KOPT-K1 (cell line): ENCODE results near the gene INPP5A.
"Not testable (repeated sequence)": the region's sequence is repeated elsewhere in the genome, so short reads cannot be mapped to it uniquely, and the experiment has no call there.

Source experiments
- H3K27ac ChIP-seq: fragments of 200-600 bp; sonication (generic); 2 replicates; pipeline ENCODE4 v1.5.1; 2016; ENCODE audit warnings: antibody characterized with exemption, mild to moderate bottlenecking, low read depth, low read length; ENCODE audit not compliant: poor library complexity, severe bottlenecking
- H3K36me3 ChIP-seq: fragments of 200-600 bp; sonication (generic); 2 replicates; pipeline ENCODE4 v1.5.1; 2017; ENCODE audit warnings: antibody characterized with exemption, mild to moderate bottlenecking, low read length, moderate library complexity; ENCODE audit not compliant: insufficient read depth
- H3K9me3 ChIP-seq: fragments of 200-600 bp; sonication (generic); 2 replicates; pipeline ENCODE4 v1.5.1; 2017; ENCODE audit warnings: antibody characterized with exemption, low read length, mild to moderate bottlenecking; ENCODE audit not compliant: insufficient read depth, poor library complexity, severe bottlenecking

The INPP5A gene

DNA sequence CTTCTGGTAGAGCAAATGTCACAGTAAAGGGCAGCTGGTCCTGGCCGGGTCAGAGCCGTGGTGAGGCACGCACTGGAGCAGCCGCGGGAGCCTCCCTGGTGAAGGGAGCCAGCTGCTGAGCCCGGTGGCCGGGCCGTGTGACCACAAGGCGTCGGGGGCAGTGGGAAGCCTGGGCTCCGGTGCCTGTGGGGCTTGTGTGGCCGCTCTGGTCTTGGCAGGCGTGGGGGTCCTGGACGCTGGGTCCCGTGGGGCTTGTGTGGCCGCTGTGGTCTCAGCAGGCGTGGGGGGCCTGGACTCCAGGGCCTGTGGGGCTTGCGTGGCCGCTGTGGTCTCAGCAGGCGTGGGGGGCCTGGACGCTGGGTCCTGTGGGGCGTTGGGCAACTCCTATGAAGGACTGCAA, 191.2 kb downstream of the INPP5A start:
- no peaks in the 10 kb centered on the region for H3K9me3 ChIP-seq
- H3K27ac ChIP-seq = no peak overlapping the region
- no peaks in the 10 kb centered on the region; the same call in 1 of the 2 replicates for H3K36me3 ChIP-seq

DNA sequence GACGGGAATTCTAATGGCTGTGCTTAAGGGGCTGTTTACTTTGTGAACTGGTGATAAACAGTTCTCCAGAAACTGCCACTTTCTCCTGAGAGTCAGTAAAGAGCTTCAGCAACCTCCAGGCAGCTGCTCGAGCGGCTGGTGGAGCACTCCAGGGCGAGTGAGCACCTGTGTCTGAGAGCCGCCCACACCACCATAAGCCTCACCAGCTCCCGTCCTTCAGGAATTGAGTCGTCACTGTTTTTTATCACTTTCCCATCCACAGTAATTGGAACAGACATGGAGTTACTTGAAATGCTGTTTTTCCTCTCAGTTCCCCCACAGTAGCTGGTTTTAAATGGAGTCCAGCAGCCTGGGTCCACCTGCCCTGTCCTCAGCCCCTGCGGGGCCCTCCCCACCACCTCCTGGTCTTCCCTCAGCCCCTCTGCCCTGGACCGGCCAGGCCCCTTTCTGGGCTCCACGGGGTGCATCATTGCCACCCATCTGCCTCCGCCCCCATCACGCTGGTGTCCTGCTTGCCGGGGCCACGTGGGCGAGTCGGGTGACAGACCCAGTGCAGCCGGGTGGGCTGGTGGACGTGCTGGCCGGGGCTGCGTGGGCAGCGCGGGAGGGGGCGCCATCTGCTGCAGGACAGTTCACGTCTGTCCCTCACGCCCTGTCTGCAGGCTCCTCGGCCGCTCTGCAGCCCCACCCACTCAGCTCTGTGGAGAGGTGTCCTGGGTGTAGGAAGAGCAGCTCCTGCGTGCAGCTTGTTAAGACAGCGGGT, 192.4 kb downstream of the INPP5A start:
- Histone ChIP-seq H3K27ac (no peak overlapping the region), H3K9me3 (no peaks in the 10 kb centered on the region), H3K36me3 (no peaks in the 10 kb centered on the region; the same call in 1 of the 2 replicates)

DNA sequence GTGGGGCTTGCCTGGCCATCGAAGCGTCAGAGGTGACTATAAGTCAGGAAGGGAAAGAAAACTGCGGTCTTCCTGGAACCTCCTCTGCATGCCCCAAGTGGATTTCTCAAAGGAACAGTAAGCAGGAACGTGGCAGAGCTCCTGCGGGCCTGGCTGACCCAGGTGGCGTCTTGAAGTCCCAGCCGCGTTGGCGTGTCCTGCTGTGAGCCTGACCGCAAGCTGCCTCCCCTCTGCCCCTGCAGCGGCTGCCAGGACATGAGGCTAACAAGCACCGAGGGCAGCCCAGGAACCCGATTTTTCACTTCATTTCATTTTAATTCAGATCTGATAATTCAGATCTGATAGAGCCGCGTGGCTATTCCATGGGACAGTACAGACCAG, 193.0 kb downstream of the INPP5A start:
- no peak overlapping the region for H3K27ac ChIP-seq
- no peaks in the 10 kb centered on the region; the same call in 1 of the 2 replicates for H3K36me3 ChIP-seq
- H3K9me3 ChIP-seq = no peaks in the 10 kb centered on the region

DNA sequence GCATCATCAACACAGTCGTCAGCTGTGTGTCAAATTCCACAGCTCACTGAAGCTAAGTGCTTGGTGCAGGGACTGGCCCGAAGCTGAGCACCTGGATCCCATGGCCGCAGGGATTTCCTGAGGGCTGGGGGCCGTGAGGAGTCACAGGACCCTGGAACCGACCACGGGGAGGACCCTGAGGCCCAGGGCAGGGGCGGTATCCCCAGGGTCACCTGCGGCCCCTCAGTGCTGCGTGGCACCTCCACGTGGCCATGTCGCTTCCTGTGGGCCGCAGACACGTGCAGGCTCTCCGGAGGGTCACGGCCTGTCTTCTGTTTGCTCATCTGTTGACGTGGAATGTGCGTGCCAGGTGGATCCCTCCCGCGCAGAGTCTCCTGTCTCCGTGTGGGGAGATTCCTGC, 194.9 kb downstream of the INPP5A start:
- H3K36me3 ChIP-seq = no peaks in the 10 kb centered on the region; the same call in 1 of the 2 replicates
- H3K27ac ChIP-seq = no peak overlapping the region
- H3K9me3 ChIP-seq = no peaks in the 10 kb centered on the region

DNA sequence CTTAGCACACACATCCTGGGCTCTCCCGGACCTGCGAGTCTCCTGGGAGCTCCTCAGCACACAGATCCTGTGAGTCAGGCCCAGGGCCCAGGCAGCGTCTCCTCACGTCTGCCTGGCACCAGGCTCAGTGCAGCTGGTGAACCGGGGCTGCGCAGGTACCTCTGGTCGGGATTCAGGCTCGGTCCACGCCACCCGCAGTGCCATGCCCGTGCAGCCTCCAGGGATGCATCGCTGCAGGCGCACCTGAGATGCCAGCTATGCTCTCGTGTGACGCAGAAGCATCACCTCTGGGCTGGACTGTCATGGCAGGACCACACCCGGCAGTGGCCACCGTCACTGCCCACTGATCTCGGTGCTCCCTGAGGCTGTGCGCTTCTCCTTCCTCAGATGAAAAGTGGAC, 196.3 kb downstream of the INPP5A start:
- Histone ChIP-seq H3K9me3 (no peaks in the 10 kb centered on the region), H3K36me3 (no peaks in the 10 kb centered on the region; the same call in 1 of the 2 replicates), H3K27ac (no peak overlapping the region)

DNA sequence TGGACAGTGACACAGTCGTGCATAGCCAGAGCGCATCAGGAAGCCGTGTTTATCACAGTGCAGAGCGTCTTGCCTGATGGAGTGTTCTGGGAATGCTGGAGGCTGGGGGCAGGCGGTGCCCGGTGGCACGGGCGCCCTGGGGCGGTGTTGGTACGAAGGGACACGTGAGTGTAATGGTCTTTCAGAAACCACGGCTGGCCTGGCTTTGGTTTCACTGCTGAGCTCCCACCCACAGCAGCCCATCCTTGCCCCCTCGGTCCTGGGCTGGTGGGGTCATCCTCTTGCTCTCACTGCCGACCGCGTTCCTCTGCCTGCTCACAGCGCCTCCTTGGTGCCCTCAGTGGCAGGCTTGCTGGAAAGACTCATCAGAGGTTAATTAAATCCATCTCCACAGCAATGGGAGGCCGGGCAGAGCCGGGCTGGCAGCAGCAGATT, 197.8 kb downstream of the INPP5A start:
- Histone ChIP-seq H3K36me3 (no peaks in the 10 kb centered on the region; the same call in 1 of the 2 replicates), H3K27ac (no peak overlapping the region), H3K9me3 (no peaks in the 10 kb centered on the region)

DNA sequence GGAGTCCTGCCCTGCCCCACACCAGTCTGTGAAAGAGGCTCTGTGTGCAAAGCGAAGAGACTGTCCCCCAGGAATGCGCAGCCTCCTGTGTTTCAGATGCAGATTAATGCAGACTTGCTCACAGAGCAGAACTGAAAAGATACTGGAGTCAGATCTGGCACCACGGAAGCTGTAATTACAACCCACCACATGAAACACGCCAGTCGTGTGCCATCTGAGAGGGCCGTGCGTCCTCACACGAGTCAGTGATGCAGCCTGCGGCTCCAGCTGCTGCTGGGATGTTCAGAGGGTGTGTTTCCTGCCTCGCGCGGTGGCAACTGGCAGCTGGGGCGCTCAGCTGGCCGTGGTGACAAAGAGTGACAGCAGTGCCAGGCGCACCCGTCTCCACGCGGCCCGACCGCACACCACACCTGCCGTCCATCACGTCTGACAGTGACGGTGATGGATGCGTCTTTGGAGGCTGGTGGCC, 198.4 kb downstream of the INPP5A start:
- H3K27ac ChIP-seq = no peak overlapping the region
- H3K9me3 ChIP-seq = no peaks in the 10 kb centered on the region
- no peaks in the 10 kb centered on the region; the same call in 1 of the 2 replicates for H3K36me3 ChIP-seq

DNA sequence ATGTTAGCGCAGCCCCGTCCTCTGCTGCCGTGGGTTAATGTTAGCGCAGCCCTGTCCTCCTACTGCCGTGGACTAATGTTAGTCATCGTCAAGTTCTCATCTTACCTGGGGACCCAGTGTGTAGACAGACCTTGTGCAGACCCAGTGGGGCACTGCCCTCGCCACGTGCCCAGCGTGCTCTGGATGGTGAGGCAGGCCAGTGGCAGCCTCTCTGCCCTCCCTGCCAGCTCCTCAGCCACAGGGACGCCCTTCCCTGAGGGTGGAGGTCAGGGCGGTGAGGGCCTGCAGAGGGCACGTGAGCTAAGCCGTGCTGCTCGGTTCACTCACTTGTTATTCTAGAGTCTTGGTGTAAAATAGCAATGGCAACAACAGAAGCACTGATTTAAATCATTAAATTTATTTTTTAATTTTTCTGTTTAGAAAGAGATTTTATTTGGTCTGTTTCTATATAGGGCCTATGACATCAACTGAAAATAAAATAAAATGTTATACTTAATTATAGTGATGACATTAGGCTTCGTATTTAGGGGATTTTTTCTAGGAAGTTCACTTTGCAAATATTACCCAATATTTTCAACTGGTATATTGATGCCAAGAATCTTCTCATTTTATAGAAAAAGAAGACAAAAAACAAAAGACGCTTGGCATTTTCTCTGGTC, 199.9 kb downstream of the INPP5A start:
- no peaks in the 10 kb centered on the region for H3K9me3 ChIP-seq
- H3K36me3 ChIP-seq = no peaks in the 10 kb centered on the region; the same call in 1 of the 2 replicates
- H3K27ac ChIP-seq = no peak overlapping the region

DNA sequence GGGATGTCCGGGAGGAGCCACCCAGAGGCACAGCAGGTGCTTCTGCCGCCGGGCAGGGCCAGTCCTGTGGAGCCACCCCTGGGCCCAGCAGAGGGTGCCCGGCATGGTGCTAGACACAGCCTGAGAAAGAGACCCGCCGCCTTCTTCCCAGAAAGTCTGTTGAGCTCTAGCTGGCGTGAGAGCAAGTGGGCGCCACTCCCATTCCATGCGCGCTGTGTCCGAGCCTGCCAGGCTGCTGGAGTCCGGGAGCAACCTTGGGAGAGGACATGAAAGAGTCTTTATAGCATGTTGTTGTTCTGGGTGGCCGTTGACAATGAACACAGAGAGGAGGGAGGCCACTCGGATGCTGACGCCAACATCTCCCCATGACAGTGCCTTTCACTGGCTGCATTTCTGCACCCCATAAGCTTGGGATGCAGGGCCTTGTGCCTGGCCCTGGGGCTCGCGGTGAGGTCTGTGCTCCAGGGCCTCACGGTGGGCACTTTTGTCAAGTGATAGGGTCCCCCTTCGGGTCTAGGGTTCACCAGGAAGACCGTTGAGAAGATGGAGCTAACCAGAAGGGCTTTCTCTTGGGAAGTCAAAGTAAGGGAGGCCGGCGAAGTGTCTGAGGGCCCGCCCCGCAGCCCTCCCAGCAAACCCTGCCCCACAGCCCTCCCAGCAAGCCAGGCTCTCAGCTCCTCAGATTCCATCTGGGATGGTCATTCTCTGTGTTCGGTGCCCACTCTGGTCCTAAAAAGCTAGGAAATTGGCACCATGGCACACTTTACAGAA, 201.1 kb downstream of the INPP5A start:
- Histone ChIP-seq H3K36me3 (no peaks in the 10 kb centered on the region; the same call in 1 of the 2 replicates), H3K27ac (no peak overlapping the region), H3K9me3 (no peaks in the 10 kb centered on the region)

DNA sequence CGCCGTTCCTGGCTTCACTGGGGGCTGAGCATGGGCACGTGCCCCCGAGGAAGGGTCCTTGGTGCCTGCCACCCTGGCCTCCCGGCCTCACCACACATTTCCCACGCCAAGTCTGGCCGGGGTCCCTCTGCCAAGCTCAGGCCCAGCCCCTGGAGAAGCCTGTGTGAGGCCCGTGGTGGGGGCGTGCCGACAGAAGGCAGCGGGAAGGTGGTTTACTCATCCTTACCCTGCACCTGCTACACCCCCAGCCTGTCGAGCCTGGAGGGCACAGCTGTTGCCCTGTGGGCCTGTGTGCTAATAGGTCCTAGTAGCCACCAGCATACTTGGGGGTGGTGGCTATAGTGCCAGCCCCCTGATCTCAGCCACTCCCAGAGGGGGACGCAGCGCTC, 201.6 kb downstream of the INPP5A start:
- no peak overlapping the region for H3K27ac ChIP-seq

DNA sequence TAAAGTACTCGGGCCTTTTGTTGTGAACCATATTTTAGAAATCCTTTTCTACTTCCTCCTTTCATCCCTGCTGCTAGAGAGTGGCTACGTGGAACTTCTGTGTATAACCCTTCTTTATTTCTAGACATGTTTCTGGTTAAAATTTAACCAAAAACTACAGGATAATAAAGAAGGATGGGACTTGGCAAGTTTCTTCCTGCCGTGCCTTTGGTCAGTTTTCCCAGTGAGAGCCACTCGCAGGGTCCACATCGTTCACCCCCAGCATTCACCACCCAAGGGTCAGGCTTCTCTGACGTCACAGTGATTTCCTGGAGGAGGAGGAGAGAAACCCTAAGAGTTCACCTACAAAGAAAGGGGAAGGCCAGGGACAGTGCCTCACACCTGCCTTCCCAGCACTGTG, 203.0 kb downstream of the INPP5A start:
- Histone ChIP-seq H3K36me3 (no peaks in the 10 kb centered on the region; the same call in 1 of the 2 replicates), H3K9me3 (no peaks in the 10 kb centered on the region), H3K27ac (no peak overlapping the region)

More for the DNA sequence above, 201.6 kb downstream of the INPP5A start:
- Histone ChIP-seq H3K9me3 (no peaks in the 10 kb centered on the region), H3K36me3 (no peaks in the 10 kb centered on the region; the same call in 1 of the 2 replicates)

DNA sequence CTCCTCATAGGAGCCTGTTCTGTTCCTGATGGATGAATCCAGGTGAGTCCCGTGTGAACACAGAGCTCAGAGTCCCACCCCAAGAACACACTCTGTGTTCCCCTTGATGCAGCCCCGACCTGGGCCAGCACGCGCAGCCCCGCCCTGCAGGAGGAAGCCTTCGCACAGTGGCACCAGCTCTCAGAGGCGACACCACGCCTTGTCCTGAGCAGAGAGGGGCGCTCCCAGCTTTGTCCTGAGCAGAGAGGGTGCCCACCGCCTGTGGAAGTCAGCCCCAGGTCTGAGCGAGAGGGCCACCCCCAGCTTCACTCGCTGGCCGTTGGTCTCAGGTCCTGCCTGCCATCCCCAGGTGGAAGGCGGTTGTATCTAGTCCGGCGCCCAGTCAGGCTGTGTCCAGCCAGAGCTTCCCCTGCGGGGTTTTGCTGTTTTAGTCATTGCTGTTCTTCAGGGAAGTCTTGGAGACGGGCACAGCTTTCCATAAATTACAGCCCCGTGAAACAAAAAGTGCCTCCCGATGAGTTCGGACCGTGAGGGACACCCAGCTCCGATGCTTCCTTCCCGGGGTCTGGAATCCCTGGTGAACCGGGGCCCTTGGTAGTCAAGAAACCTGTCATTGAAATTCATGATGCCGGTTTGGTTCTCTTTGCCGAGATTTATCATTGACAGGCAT, 204.7 kb downstream of the INPP5A start:
- Histone ChIP-seq H3K9me3 (no peaks in the 10 kb centered on the region), H3K36me3 (no peaks in the 10 kb centered on the region)

DNA sequence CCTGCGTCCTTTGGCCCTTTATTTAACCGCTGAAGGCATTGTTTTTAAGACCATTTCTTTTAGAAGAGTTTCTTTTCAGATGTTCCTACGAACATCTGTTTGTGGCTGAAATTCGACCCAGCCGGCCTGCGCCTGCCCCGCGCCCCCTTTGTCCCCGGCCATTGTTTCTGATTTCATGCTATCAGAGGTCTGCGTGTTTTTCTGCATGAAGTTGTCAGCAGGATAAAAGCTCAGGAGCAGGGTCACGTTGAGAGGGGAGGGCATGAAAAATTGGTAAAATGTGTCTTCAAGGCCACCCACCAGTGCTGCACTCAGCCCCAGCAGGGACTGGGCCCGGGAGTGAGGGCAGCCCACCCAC, 205.2 kb downstream of the INPP5A start:
- no peaks in the 10 kb centered on the region for H3K9me3 ChIP-seq
- no peak overlapping the region for H3K27ac ChIP-seq
- H3K36me3 ChIP-seq = no peaks in the 10 kb centered on the region

More for the DNA sequence above, 204.7 kb downstream of the INPP5A start:
- no peak overlapping the region for H3K27ac ChIP-seq

DNA sequence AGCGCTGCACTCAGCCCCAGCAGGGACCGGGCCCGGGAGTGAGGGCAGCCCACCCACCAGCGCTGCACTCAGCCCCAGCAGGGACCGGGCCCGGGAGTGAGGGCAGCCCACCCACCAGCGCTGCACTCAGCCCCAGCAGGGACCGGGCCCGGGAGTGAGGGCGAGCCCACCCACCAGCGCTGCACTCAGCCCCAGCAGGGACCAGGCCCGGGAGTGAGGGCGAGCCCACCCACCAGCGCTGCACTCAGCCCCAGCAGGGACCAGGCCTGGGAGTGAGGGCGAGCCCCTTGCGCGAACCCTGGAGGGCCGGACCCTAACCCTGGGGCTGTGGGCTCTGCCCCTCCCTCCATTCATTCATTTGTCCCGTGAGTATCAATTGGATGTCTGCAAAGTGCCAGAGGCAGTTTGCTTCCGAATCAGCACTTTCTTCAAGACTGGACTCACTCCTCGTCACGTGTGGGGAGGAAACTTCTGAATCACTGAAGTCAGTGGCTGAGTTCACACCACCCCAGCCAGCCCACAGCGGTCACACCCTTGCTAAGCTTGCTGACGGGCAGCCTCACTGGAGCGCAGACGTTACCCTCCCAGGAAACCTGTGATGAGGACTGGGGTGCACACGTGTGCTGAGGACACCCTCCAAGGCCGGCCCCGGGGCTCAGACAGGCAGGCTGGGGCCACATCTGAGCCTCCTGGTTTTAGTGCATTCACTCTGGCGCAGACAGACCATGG, 205.8 kb downstream of the INPP5A start:
- not testable (repeated sequence) for H3K27ac ChIP-seq, H3K9me3 ChIP-seq, H3K36me3 ChIP-seq
